Aorta (tissue), 5 donors: Measurements from ENCODE around the gene PPP1R9B. TPM values are rescaled to one million over a fixed set of nuclear protein-coding genes. Genes with fewer than 3 reads are reported as not detected.

Experiments used
- ATAC-seq: fragments of 200-7000 bp; cut with Tn5 transposase; one replicate; pipeline ENCODE4 v1.9.1; 2022; ENCODE audit warnings: moderate library complexity; ENCODE audit not compliant: low FRiP score
- DNase-seq, 2 donors: peaks; one replicate each; pipeline ENCODE4 v3.0.0-alpha.2; 2020
- H3K27ac ChIP-seq, 2 donors: one replicate each; pipeline ENCODE4 v1.5.1; 2013; ENCODE audit warnings: low read length in 2 of 2, mild to moderate bottlenecking in 2 of 2, moderate library complexity in 2 of 2, control low read depth in 1 of 2, inconsistent platforms in 1 of 2, low read depth in 1 of 2
- H3K27me3 ChIP-seq, 2 donors: one replicate each; pipeline ENCODE4 v1.6.1; 2013; ENCODE audit warnings: control low read depth in 1 of 2, low read length in 1 of 2, mild to moderate bottlenecking in 1 of 2, moderate library complexity in 1 of 2; ENCODE audit not compliant: insufficient read depth in 2 of 2, control insufficient read depth in 1 of 2
- H3K36me3 ChIP-seq, 2 donors: one replicate each; pipeline ENCODE4 v1.6.1; 2013; ENCODE audit warnings: control low read depth in 1 of 2, low read length in 1 of 2, mild to moderate bottlenecking in 1 of 2; ENCODE audit not compliant: insufficient read depth in 2 of 2, control insufficient read depth in 1 of 2
- H3K4me1 ChIP-seq, 2 donors: one replicate each; pipeline ENCODE4 v1.6.1; 2013; ENCODE audit warnings: low read length in 2 of 2, control low read depth in 1 of 2, mild to moderate bottlenecking in 1 of 2, moderate library complexity in 1 of 2; ENCODE audit not compliant: insufficient read depth in 2 of 2, control insufficient read depth in 1 of 2
- H3K4me3 ChIP-seq, 2 donors: one replicate each; pipeline ENCODE4 v1.5.1; 2013; ENCODE audit warnings: low read length in 2 of 2, control low read depth in 1 of 2, mild to moderate bottlenecking in 1 of 2
- H3K9me3 ChIP-seq: one replicate; pipeline ENCODE4 v1.6.1; 2013; ENCODE audit warnings: mild to moderate bottlenecking, low read length; ENCODE audit not compliant: control insufficient read depth
- WGBS, 2 donors: extraction: QIAGEN DNeasy Blood & Tissue Kit; methylation state at CpG; one replicate each; pipeline ENCODE4 v1.1.7; 2013; 5-methylcytosine and 5-hydroxymethylcytosine counted together
- intact Hi-C, 2 donors: fragments of 100-400 bp; cut with DNase I; formaldehyde crosslinking; loops; one replicate each; pipeline versions ENCODE4 v1.14.2 to v1.15.0; 2022
- polyA plus RNA-seq, 2 donors: library from polyadenylated mRNA; stranded (reverse); fragments of 200-250 nt; gene quantifications; one replicate each; pipeline ENCODE4 v1.2.3, GENCODE V29; 2013
- total RNA-seq, 2 donors: library from RNA; stranded (reverse); fragmentation: NEBNext Ultra II Directional; extraction: Animal tissue kit (Norgen Biotek cat#: 25700); gene quantifications; one replicate each; pipeline ENCODE4 v1.2.1, GENCODE V29; 2021
- donor health status: healthy with polysubstance abuse.
- donor health status: Bipolar disorder and iron deficiency.
- donor health status: DM: no; HTN: no; CAD: no.
- donor health status: DM: no; HTN: no; CAD: no.
- donor health status: DM: yes; HTN: yes; CAD: no.

Gene PPP1R9B
- total and polyA plus RNA-seq, 4 donors, result 20.3 to 99.0 (median 45.2) TPM

DNA sequence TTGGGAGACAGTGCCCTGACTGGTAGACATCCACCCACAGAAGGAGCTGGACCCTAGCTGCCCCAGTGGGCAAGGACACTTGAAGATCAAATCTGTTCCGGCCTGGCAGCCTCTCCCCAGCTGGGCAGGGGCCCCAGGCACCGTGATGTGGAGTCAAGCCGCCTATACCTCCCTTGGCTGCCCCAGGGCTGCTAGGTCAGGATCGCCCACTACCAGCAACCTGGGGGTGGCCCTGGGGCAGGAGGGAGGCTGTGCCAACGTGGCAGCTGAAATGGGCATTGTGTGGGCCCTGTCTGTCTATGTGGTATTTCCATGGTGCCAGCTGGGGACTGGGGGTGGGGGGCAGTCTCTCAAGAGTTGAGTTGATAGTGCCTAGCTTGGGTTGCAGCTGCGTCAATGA lies 54.4 kb downstream of the PPP1R9B start:
- DNase-seq (peak in 1 of 2 donors; percentile 50), ATAC-seq (no peak)
- Histone ChIP-seq H3K9me3 (no peaks in the 10 kb centered on the region), H3K4me1 (no peaks in the 10 kb centered on the region), H3K4me3 (peak overlapping the region; percentile 74 to 81), H3K27me3 (no peaks in the 10 kb centered on the region), H3K36me3 (no peaks in the 10 kb centered on the region), H3K27ac (peak overlapping the region in 1 of 2 donors; percentile 55)
- 2 to 3% methylated on average over 6 of the region's 6 CpGs for WGBS, 2 donors
- intact Hi-C loops, result loop anchor here in 1 of 2 donors (1.0 to 5.0 kb wide), 2 partner anchors 51 to 194 kb away; no protein-coding TSS in a partner anchor

DNA sequence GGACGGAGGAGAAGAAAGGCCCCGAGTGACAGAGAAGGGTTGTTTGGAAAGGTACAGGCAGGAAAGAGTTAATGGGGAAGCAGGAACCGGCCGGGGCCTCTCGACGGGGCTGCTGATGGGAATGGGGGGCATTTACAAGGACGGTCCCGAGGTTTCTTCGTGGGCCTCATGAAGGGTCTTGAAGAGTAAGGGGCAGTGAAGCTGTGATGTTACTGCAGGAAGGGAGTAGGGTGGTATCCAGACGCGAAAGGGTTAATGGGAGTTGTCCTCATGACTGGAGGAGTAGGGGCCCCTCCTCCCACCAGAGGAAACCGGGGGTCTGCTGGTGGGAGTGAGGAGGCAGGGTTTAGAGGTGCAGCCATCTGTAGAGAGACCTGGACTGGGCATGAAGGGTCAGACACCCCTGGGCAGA lies 54.8 kb downstream of the PPP1R9B start:
- H3K36me3 ChIP-seq, result no peaks in the 10 kb centered on the region
- H3K4me1 ChIP-seq, result no peaks in the 10 kb centered on the region
- peak in 1 of 2 donors; percentile 47 for DNase-seq
- H3K9me3 ChIP-seq, result no peaks in the 10 kb centered on the region
- H3K4me3 ChIP-seq, result peak overlapping the region; percentile 74 to 81
- WGBS, 2 donors, result 1 to 2% methylated on average over 12 of the region's 12 CpGs
- intact Hi-C loops, result loop anchor here in 1 of 2 donors (1.0 to 5.0 kb wide), 2 partner anchors 52 to 195 kb away; no protein-coding TSS in a partner anchor
- H3K27me3 ChIP-seq, result no peaks in the 10 kb centered on the region
- peak overlapping the region in 1 of 2 donors; percentile 55 for H3K27ac ChIP-seq
- ATAC-seq, result no peak

DNA sequence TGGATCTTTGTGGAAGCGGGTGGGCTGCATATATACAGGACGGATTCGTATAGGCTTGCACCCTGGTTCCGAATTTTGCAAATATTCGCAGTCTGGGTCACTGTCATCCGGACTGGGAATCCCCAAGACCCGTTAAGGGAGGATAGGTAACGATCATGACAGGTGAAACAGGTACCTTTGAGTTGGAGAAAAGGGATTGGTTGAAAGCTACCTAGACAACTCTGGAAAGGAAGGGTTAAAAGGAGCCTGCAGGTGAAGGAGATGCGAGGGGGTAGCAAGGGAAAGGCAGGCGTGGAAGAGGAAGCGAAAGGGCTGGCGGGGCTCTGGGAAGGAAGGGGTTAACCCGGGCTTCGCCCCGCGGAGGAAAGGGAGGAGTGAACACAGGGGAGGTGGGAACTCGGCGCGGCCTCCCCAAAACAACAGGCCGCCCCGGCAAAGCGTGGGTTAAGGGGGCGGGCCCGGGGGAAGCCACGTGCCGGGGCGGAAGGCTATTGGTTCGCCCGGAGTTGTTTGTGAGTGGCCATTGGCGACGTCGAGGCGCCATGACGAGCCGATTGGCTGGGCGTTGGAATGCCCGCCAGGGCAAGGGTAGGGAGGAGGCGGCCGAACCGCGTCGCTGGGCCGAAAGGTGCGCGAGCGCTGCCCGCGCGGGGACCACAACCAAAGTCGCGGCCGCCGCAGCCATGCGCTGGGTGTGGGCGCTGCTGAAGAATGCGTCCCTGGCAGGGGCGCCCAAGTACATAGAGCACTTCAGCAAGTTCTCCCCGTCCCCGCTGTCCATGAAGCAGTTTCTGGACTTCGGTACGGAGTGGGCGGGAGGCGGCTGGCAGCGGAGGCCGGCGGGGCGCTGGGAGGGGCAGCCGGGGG lies 55.5 kb downstream of the PPP1R9B start, which contains the start of gene PDK2:
TSS of gene PDK2 (plus strand) at position 599 of the 867 bp plus-strand sequence. CDS start at position 684, 85 bp downstream.
- peak within 1 kb of the TSS; percentile 74 to 81 for H3K4me3 ChIP-seq
- H3K27ac ChIP-seq, result peak within 1 kb of the TSS in 1 of 2 donors; percentile 55
- no peaks in the 10 kb centered on the region for H3K27me3 ChIP-seq
- no peaks in the 10 kb centered on the region for H3K9me3 ChIP-seq
- no peaks in the 10 kb centered on the region for H3K36me3 ChIP-seq
- WGBS, 2 donors, result 0 to 1% methylated on average over 68 of the region's 68 CpGs
- intact Hi-C loops, result loop anchor here (5.0 kb wide), 2 partner anchors 52 to 202 kb away; no protein-coding TSS in a partner anchor
- ATAC-seq, result peak; percentile 97
- peak; percentile 98 for DNase-seq
- no peaks in the 10 kb centered on the region for H3K4me1 ChIP-seq

DNA sequence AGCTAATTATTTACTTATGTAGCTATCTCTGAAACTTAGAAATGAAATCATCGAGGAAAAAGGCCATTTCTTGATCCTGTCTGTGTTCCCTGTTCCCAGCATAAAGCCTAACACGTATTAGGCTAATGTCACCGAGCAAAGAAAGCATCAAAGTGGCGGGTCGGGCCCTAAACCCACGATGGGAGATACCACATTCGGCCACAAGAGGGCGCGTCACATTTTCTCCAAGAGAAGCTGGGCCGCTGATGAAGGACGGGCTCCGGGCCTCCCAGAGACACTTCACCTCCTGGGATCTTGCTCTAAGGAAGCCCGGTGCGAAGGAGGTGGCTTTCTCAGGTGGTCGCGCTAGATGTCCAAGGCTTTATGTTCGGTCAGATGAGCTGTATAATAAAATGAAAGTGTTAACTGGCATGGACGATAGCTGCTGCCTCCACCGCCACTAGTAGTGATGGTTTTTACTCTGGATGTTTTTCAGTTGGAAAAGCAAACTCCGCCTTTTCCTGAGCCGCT lies 56.2 kb downstream of the PPP1R9B start:
- H3K27ac ChIP-seq, result peak overlapping the region in 1 of 2 donors; percentile 15
- ATAC-seq (peak; percentile 92), DNase-seq (peak; percentile 93 to 98)
- WGBS, 2 donors, result 0 to 1% methylated on average over 21 of the region's 21 CpGs
- no peaks in the 10 kb centered on the region for H3K27me3 ChIP-seq
- no peaks in the 10 kb centered on the region for H3K9me3 ChIP-seq
- peaks cover 0 to 1% of the 10 kb centered on the region in 2 donors for H3K36me3 ChIP-seq
- no peaks in the 10 kb centered on the region for H3K4me1 ChIP-seq
- H3K4me3 ChIP-seq, result peak overlapping the region; percentile 23
- intact Hi-C loops, result loop anchor here in 1 of 2 donors (5.0 kb wide), 1 partner anchor 203 kb away; no protein-coding TSS in a partner anchor

DNA sequence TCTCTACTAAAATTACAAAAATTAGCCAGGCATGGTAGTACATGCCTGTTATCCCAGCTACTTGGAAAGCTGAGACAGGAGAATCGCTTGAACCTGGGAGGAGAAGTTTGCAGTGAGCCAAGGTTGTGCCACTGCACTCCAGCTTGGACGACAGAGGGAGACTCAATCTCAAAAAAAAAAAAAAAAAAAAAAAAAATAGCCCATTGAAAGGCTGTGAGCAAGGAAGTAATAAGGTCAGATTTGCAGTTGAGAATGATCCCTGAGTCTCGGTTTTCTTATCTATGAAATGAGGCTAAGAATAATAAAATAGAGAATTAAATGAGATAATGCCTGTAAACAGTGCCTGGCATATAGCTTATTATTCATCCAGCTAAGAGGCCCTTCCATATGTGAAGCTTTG lies 56.7 kb downstream of the PPP1R9B start:
- Histone ChIP-seq H3K27ac (no peak overlapping the region), H3K9me3 (no peaks in the 10 kb centered on the region), H3K27me3 (no peaks in the 10 kb centered on the region), H3K4me3 (no peak overlapping the region), H3K36me3 (peaks cover 0 to 5% of the 10 kb centered on the region in 2 donors), H3K4me1 (no peaks in the 10 kb centered on the region)
- DNase-seq (no peak), ATAC-seq (no peak)
- 11% methylated on average over 3 of the region's 3 CpGs for WGBS, 2 donors
- intact Hi-C loops, result loop anchor here in 1 of 2 donors (5.0 kb wide), 1 partner anchor 203 kb away; no protein-coding TSS in a partner anchor

DNA sequence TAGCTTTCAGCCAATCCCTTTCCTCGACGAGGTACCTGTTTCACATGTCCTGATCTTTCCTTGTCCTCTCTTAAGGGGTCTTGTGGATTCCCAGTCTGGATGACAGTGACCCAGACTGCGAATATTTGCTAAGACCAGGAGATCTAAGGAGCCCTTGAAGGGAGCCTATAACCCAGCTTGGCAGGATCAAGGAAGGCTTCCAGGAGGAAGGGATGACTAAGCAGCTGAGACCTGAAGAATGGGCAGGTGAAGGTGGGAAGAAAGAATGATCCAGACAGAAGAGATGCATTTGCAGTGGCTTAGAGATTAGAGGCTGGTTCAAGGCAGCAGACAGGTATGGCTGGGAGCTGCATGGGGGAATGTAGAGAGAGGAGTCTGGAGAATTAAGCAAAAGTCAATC lies 57.2 kb downstream of the PPP1R9B start:
- H3K36me3 ChIP-seq, result peaks cover 0 to 7% of the 10 kb centered on the region in 2 donors

DNA sequence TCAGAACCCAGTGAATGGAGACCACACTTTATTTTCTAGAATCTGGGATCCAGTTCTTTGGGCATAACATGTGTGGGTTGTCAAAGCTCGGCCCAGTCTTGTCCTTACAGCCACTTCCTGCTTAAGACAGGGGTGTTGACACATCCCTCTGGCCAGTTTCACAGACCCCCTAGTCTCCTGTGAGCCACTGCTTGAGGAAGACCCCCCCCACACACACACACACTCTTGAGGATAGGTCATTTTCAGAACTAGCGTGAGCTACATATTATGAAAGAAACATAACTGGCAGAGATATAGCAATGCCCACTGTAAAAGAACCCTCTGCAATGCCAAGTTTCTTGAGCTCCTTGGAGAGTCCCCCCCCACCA lies 58.6 kb downstream of the PPP1R9B start:
- ATAC-seq, result no peak
- peaks cover 0 to 7% of the 10 kb centered on the region in 2 donors for H3K36me3 ChIP-seq
- intact Hi-C loops, result loop anchor here in 1 of 2 donors (5.0 kb wide), 1 partner anchor 205 kb away; no protein-coding TSS in a partner anchor
- no peaks in the 10 kb centered on the region for H3K9me3 ChIP-seq
- no peak for DNase-seq
- no peak overlapping the region for H3K4me3 ChIP-seq
- no peaks in the 10 kb centered on the region for H3K27me3 ChIP-seq
- H3K27ac ChIP-seq, result no peak overlapping the region
- WGBS, 2 donors, result 49 to 73% methylated on average over 2 of the region's 2 CpGs
- no peaks in the 10 kb centered on the region for H3K4me1 ChIP-seq

More for the DNA sequence above, 57.2 kb downstream of the PPP1R9B start:
- H3K27ac ChIP-seq, result no peak overlapping the region
- DNase-seq (no peak), ATAC-seq (no peak)
- no peak overlapping the region for H3K4me3 ChIP-seq
- H3K9me3 ChIP-seq, result no peaks in the 10 kb centered on the region
- no peaks in the 10 kb centered on the region for H3K27me3 ChIP-seq
- H3K4me1 ChIP-seq, result no peaks in the 10 kb centered on the region
- 89 to 90% methylated on average over 3 of the region's 3 CpGs for WGBS, 2 donors
- intact Hi-C loops, result loop anchor here in 1 of 2 donors (5.0 kb wide), 1 partner anchor 204 kb away; no protein-coding TSS in a partner anchor

DNA sequence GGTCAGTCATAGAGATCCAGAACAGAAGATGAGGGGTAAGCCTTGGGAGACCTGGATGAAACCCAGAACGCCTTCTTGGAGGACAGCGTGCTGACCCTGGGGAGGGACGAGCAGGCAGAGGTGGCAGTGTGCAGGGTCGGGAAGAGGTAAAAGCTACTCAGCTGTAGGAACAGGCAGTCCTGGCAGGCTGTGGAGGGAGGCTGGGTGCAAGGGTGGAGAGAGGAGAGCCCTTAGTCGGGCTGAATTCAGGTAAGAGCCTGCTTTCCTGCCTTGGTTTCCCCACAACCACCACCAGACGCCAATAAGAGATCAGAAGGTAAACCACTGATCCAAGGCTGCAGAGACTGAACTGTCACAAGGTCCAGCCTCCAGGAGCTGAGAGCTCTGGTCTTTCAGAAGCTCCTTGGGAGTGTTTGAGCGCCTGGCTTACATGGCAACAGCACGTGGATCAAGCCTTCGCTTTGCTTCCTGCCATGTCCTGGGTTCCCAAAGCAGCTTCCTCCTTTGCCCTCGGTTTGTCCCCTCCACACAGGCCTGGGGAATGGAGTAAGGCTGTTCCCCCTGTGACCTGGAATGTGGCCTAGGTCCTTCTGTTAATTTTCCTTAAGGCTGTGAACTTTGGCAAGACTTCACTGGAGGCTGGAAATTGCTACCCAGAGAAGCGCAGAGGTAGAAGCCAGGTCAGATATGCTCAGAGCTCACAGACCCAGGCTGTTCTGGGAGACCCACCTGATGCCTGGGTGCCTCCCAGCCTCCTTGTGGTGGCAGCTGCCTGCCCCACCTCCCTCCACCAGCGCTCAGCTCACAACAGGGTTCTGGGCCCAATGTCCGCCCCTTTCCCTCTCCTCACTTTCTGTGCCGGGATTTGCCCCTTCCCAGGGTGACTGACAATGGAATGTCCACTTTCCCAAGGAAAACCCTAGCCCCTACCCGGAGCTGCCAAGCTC lies 59.2 kb downstream of the PPP1R9B start:
- H3K4me3 ChIP-seq, result no peak overlapping the region
- WGBS, 2 donors, result 68 to 71% methylated on average over 15 of the region's 15 CpGs
- DNase-seq, result peak in 1 of 2 donors; percentile 35
- H3K27ac ChIP-seq, result no peak overlapping the region
- intact Hi-C loops, result loop anchor here in 1 of 2 donors (5.0 kb wide), 1 partner anchor 206 kb away; no protein-coding TSS in a partner anchor
- ATAC-seq, result no peak
- H3K4me1 ChIP-seq, result no peaks in the 10 kb centered on the region
- H3K36me3 ChIP-seq, result peaks cover 0 to 7% of the 10 kb centered on the region in 2 donors
- H3K9me3 ChIP-seq, result no peaks in the 10 kb centered on the region
- H3K27me3 ChIP-seq, result no peaks in the 10 kb centered on the region
